ENCODE measurements around the gene SPATA21.
A peak's percentile ranks its signal among the peaks of the same experiment; 100 is the strongest.
"Not testable (repeated sequence)": the region's sequence is repeated elsewhere in the genome, so short reads cannot be mapped to it uniquely, and the experiment has no call there.

The SPATA21 gene

GRCh38 chr1:16367968-16368890 lies 69.0 kb downstream of the SPATA21 start:
- Histone ChIP-seq H3K36me3 (ENCODE audit: control insufficient read depth, insufficient read depth, low read length) (no peaks in the 10 kb centered on the region), H3K4me1 (ENCODE audit: control insufficient read depth, insufficient read depth, low read length) (peaks cover 7% of the 10 kb centered on the region), H3K4me3 (ENCODE audit: insufficient read depth, low read depth, low read length) (peak overlapping the region; percentile 97), H3K27me3 (ENCODE audit: control insufficient read depth, insufficient read depth, low read length, poor library complexity, severe bottlenecking) (peaks cover 14% of the 10 kb centered on the region), H3K27ac (ENCODE audit: insufficient read depth, low read depth, low read length, poor library complexity, severe bottlenecking) (peak overlapping the region; percentile 88), H3K9me3 (ENCODE audit: control insufficient read depth, low read length) (no peaks in the 10 kb centered on the region)
- 15 to 17% methylated on average over 24 of the region's 24 CpGs for WGBS, 2 experiments

DNA sequence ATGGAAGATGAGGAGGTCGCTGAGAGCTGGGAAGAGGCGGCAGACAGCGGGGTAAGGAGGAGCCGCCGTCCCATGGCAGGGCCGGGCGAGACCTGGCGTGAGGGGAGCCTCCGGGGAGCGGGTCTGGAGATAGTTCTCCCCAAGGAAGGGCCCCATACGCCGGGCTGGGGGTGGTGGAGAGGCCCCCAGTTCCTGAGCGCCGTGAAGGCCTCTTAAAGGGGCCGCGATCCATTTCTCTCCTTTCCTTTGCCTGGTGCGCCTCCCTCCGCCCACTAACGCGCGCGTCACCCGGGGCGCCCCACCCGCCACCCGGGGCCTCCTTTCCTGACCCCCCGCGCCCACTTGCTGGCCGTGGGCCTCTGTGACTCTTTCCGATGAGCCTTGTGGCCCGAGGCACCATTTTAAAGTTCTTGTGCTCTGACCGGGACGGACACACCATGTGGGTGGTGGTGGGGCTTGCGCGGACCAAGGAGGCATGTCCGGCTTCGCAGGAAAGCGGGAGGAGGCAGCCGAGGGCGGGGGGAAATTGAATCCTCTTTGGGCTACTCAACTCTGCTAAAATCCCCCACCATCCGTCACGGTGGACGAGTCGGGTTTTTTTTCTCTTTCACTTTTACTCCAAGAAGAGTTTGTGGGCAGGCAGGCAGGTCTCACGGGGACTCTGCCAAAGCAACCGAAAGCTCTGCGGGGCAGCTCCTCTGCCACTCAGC lies 69.8 kb downstream of the SPATA21 start:
- H3K36me3 ChIP-seq (ENCODE audit: control insufficient read depth, insufficient read depth, low read length), result no peaks in the 10 kb centered on the region
- peak overlapping the region; percentile 97 for H3K4me3 ChIP-seq (ENCODE audit: insufficient read depth, low read depth, low read length)
- H3K27ac ChIP-seq (ENCODE audit: insufficient read depth, low read depth, low read length, poor library complexity, severe bottlenecking), result peak overlapping the region; percentile 88
- H3K9me3 ChIP-seq (ENCODE audit: control insufficient read depth, low read length), result no peaks in the 10 kb centered on the region
- H3K27me3 ChIP-seq (ENCODE audit: control insufficient read depth, insufficient read depth, low read length, poor library complexity, severe bottlenecking), result peaks cover 14% of the 10 kb centered on the region
- H3K4me1 ChIP-seq (ENCODE audit: control insufficient read depth, insufficient read depth, low read length), result peaks cover 7% of the 10 kb centered on the region
- whole genome bisulfite sequencing, 2 experiments, result 0% methylated on average over 47 of the region's 47 CpGs

- Histone ChIP-seq H3K36me3 (ENCODE audit: control insufficient read depth, insufficient read depth, low read length) (no peaks in the 10 kb centered on the region), H3K27ac (ENCODE audit: insufficient read depth, low read depth, low read length, poor library complexity, severe bottlenecking) (peak within 1 kb of the TSS; percentile 88), H3K27me3 (ENCODE audit: control insufficient read depth, insufficient read depth, low read length, poor library complexity, severe bottlenecking) (peaks cover 14% of the 10 kb centered on the region), H3K4me3 (ENCODE audit: insufficient read depth, low read depth, low read length) (peak within 1 kb of the TSS; percentile 97), H3K4me1 (ENCODE audit: control insufficient read depth, insufficient read depth, low read length) (peaks cover 7% of the 10 kb centered on the region), H3K9me3 (ENCODE audit: control insufficient read depth, low read length) (no peaks in the 10 kb centered on the region)
- 1 to 3% methylated on average over 23 to 24 of the region's 24 CpGs for WGBS, 2 experiments
Measured at GRCh38 chr1:16366722-16367257, 70.4 kb downstream of the SPATA21 start, which contains the start of gene SZRD1. SZRD1 (plus strand) TSS chr1:16367242; CDS start chr1:16367258, 16 bp downstream.

DNA sequence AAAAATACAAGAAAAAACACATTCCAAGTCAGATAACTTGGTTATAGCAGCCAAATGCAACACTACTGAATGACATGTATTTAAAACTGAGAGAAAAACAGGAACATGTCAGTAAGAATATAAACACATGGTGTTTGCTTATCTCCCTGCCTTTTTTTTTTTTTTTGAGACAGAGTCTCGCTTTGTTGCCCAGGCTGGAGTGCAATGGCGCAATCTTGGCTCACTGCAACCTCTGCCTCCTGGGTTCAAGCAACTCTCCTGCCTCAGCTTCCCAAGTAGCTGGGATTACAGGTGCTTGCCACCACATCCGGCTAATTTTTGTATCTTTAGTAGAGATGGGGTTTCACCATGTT lies 72.1 kb downstream of the SPATA21 start:
- peaks cover 14% of the 10 kb centered on the region for H3K27me3 ChIP-seq (ENCODE audit: control insufficient read depth, insufficient read depth, low read length, poor library complexity, severe bottlenecking)
- H3K36me3 ChIP-seq (ENCODE audit: control insufficient read depth, insufficient read depth, low read length); H3K4me3 ChIP-seq (ENCODE audit: insufficient read depth, low read depth, low read length); H3K4me1 ChIP-seq (ENCODE audit: control insufficient read depth, insufficient read depth, low read length); H3K9me3 ChIP-seq (ENCODE audit: control insufficient read depth, low read length); H3K27ac ChIP-seq (ENCODE audit: insufficient read depth, low read depth, low read length, poor library complexity, severe bottlenecking): not testable (repeated sequence)
- 94 to 95% methylated on average over 3 of the region's 3 CpGs for WGBS, 2 experiments

- no peak overlapping the region for H3K4me3 ChIP-seq (ENCODE audit: insufficient read depth, low read depth, low read length)
- no peaks in the 10 kb centered on the region for H3K4me1 ChIP-seq (ENCODE audit: control insufficient read depth, insufficient read depth, low read length)
- WGBS, 2 experiments, result 83 to 89% methylated on average over 1 to 2 of the region's 3 CpGs
- H3K27ac ChIP-seq (ENCODE audit: insufficient read depth, low read depth, low read length, poor library complexity, severe bottlenecking), result no peak overlapping the region
- no peaks in the 10 kb centered on the region for H3K36me3 ChIP-seq (ENCODE audit: control insufficient read depth, insufficient read depth, low read length)
- H3K9me3 ChIP-seq (ENCODE audit: control insufficient read depth, low read length), result no peaks in the 10 kb centered on the region
- no peaks in the 10 kb centered on the region for H3K27me3 ChIP-seq (ENCODE audit: control insufficient read depth, insufficient read depth, low read length, poor library complexity, severe bottlenecking)
Measured at GRCh38 chr1:16356867-16357266, 80.4 kb downstream of the SPATA21 start.

- WGBS, 2 experiments, result 89 to 94% methylated on average over 2 of the region's 2 CpGs
- Histone ChIP-seq H3K4me3 (ENCODE audit: insufficient read depth, low read depth, low read length) (no peak overlapping the region), H3K27ac (ENCODE audit: insufficient read depth, low read depth, low read length, poor library complexity, severe bottlenecking) (no peak overlapping the region), H3K27me3 (ENCODE audit: control insufficient read depth, insufficient read depth, low read length, poor library complexity, severe bottlenecking) (no peaks in the 10 kb centered on the region), H3K9me3 (ENCODE audit: control insufficient read depth, low read length) (no peaks in the 10 kb centered on the region), H3K4me1 (ENCODE audit: control insufficient read depth, insufficient read depth, low read length) (peaks cover 6% of the 10 kb centered on the region), H3K36me3 (ENCODE audit: control insufficient read depth, insufficient read depth, low read length) (no peaks in the 10 kb centered on the region)
Measured at GRCh38 chr1:16354619-16355018, 82.6 kb downstream of the SPATA21 start.

DNA sequence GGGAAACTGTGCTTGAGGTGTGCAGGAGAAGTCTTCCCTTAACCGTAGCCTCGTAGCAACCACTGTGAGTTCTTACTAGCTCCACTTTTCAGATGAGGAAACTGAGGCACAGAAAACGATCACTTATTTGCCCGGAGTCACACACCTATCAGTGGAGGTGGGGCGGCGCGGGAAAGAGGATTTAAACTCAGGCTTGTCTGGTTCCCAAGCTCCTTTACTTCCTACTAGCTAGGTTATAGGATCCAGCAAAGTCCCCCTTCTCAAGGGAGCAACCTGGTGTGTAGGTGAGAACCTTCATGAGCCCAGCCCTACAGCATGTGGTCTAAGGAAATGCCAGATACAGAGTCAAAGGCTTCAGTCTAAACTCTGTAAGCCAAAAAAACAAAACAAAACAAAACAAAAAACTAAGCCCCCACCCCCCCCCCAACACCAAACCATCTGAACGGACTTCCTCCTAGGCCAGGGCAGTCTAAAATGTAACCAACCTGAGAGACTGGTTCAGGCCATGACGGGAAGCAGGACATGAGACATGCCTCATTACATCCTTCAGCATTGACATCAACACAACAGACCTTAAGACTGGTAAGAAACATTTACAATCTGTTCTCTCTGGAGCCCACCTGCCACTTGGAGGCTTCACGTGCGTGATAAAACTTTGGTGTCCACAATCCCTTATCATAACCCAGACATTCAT lies 84.2 kb downstream of the SPATA21 start:
- H3K27me3 ChIP-seq (ENCODE audit: control insufficient read depth, insufficient read depth, low read length, poor library complexity, severe bottlenecking), result no peaks in the 10 kb centered on the region
- H3K27ac ChIP-seq (ENCODE audit: insufficient read depth, low read depth, low read length, poor library complexity, severe bottlenecking), result peak overlapping the region; percentile 53
- peak overlapping the region; percentile 83 for H3K4me3 ChIP-seq (ENCODE audit: insufficient read depth, low read depth, low read length)
- no peaks in the 10 kb centered on the region for H3K36me3 ChIP-seq (ENCODE audit: control insufficient read depth, insufficient read depth, low read length)
- peaks cover 6% of the 10 kb centered on the region for H3K4me1 ChIP-seq (ENCODE audit: control insufficient read depth, insufficient read depth, low read length)
- WGBS, 2 experiments, result 72 to 73% methylated on average over 11 of the region's 11 CpGs
- H3K9me3 ChIP-seq (ENCODE audit: control insufficient read depth, low read length), result no peaks in the 10 kb centered on the region

- peak within 1 kb of the TSS; percentile 83 for H3K4me3 ChIP-seq (ENCODE audit: insufficient read depth, low read depth, low read length)
- H3K27ac ChIP-seq (ENCODE audit: insufficient read depth, low read depth, low read length, poor library complexity, severe bottlenecking), result peak within 1 kb of the TSS; percentile 53
- peaks cover 6% of the 10 kb centered on the region for H3K4me1 ChIP-seq (ENCODE audit: control insufficient read depth, insufficient read depth, low read length)
- WGBS, 2 experiments, result 1% methylated on average over 81 of the region's 81 CpGs
- no peaks in the 10 kb centered on the region for H3K27me3 ChIP-seq (ENCODE audit: control insufficient read depth, insufficient read depth, low read length, poor library complexity, severe bottlenecking)
- no peaks in the 10 kb centered on the region for H3K9me3 ChIP-seq (ENCODE audit: control insufficient read depth, low read length)
- no peaks in the 10 kb centered on the region for H3K36me3 ChIP-seq (ENCODE audit: control insufficient read depth, insufficient read depth, low read length)
Measured at GRCh38 chr1:16351994-16352841, 85.0 kb downstream of the SPATA21 start, which contains the start of gene FBXO42. FBXO42 (minus strand) TSS chr1:16352480; CDS start chr1:16315418, 37,062 bp downstream.

DNA sequence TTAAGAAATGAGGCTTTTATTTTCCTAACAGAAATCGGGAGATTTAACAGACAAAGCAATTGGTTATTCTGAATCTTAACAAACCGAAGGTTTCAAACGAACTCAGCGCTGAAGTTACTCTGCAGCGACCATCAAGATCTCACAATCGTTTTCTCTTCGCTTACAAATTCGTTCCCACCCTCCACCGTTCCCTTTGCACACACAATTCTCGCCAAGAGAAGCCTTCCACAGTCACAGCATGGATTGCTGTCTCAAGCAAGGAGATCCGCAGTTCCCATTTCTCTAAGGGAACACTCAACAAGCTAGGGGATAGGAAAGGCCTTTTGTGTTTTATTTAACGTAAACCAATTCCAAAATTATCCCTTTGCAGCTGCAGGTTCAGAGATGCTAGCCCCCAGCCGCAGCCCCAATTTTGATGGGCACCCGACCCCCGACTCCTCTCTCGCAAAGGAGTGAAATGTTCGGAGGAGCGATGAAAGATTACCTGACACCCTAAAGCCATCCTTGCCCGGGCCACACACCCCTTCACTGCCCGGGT lies 85.7 kb downstream of the SPATA21 start:
- H3K36me3 ChIP-seq (ENCODE audit: control insufficient read depth, insufficient read depth, low read length), result no peaks in the 10 kb centered on the region
- no peaks in the 10 kb centered on the region for H3K27me3 ChIP-seq (ENCODE audit: control insufficient read depth, insufficient read depth, low read length, poor library complexity, severe bottlenecking)
- 0 to 1% methylated on average over 20 of the region's 20 CpGs for WGBS, 2 experiments
- H3K27ac ChIP-seq (ENCODE audit: insufficient read depth, low read depth, low read length, poor library complexity, severe bottlenecking), result no peak overlapping the region
- peak overlapping the region; percentile 83 for H3K4me3 ChIP-seq (ENCODE audit: insufficient read depth, low read depth, low read length)
- no peaks in the 10 kb centered on the region for H3K9me3 ChIP-seq (ENCODE audit: control insufficient read depth, low read length)
- H3K4me1 ChIP-seq (ENCODE audit: control insufficient read depth, insufficient read depth, low read length), result peaks cover 6% of the 10 kb centered on the region
